ENCODE measurements around the gene PSG4.
"Not testable (repeated sequence)": the region's sequence is repeated elsewhere in the genome, so short reads cannot be mapped to it uniquely, and the experiment has no call there.

Gene PSG4

GRCh38 chr19:43197666-43198397, 7.6 kb downstream of the PSG4 start:
- not testable (repeated sequence) for DNase-seq (ENCODE audit: low spot score)

- DNase-seq (ENCODE audit: low spot score): not testable (repeated sequence)
Observed at GRCh38 chr19:43194397-43194796, 11.0 kb downstream of the PSG4 start.

GRCh38 chr19:43192381-43193155, 12.9 kb downstream of the PSG4 start:
- DNase-seq (ENCODE audit: low spot score): not testable (repeated sequence)

- not testable (repeated sequence) for DNase-seq (ENCODE audit: low spot score)
Observed at GRCh38 chr19:43188092-43188491, 17.3 kb downstream of the PSG4 start.

- not testable (repeated sequence) for DNase-seq (ENCODE audit: low spot score)
Observed at GRCh38 chr19:43186311-43186935, 19.0 kb downstream of the PSG4 start, which contains the start of gene PSG5. TSS of gene PSG5 (minus strand) at chr19:43186536. CDS start at chr19:43186405, 131 bp downstream.

GRCh38 chr19:43181869-43182771, 23.3 kb downstream of the PSG4 start:
- not testable (repeated sequence) for DNase-seq (ENCODE audit: low spot score)

- not testable (repeated sequence) for DNase-seq (ENCODE audit: low spot score)
Observed at GRCh38 chr19:43179569-43180147, 25.8 kb downstream of the PSG4 start.

GRCh38 chr19:43178577-43178976, 26.9 kb downstream of the PSG4 start:
- not testable (repeated sequence) for DNase-seq (ENCODE audit: low spot score)

- not testable (repeated sequence) for DNase-seq (ENCODE audit: low spot score)
Observed at GRCh38 chr19:43165906-43166305, 39.5 kb downstream of the PSG4 start.

GRCh38 chr19:43163135-43163534, 42.3 kb downstream of the PSG4 start:
- DNase-seq (ENCODE audit: low spot score): not testable (repeated sequence)

- not testable (repeated sequence) for DNase-seq (ENCODE audit: low spot score)
Observed at GRCh38 chr19:43162261-43162660, 43.2 kb downstream of the PSG4 start.

GRCh38 chr19:43152214-43152613, 53.2 kb downstream of the PSG4 start:
- no peak for DNase-seq (ENCODE audit: low spot score)

- not testable (repeated sequence) for DNase-seq (ENCODE audit: low spot score)
Observed at GRCh38 chr19:43149788-43150187, 55.6 kb downstream of the PSG4 start.

GRCh38 chr19:43148233-43148632, 57.2 kb downstream of the PSG4 start:
- DNase-seq (ENCODE audit: low spot score): no peak
